ENCODE data around the gene RBBP7. TPM values are rescaled to one million over a fixed set of nuclear protein-coding genes. Genes with fewer than 3 reads are reported as not detected.

Gene RBBP7
- total and polyA plus RNA-seq, 2 of the 8 experiments (the other 6 are each of a cell fraction or from before 2014, with no cell fraction given), result 107 to 138 TPM

GRCh38 chrX:16892504-16893362 is 22.6 kb upstream of the RBBP7 start:
- CTCF ChIA-PET (ENCODE audit: partially characterized antibody), result interaction anchor here (0.9 to 2.9 kb wide), 12 partner anchors 10 to 181 kb away, joined by 3 to 24 read pairs (median 4); no protein-coding TSS in a partner anchor
- Histone ChIP-seq H3K36me3 (ENCODE audit: control insufficient read depth in 2 of 4, insufficient read depth in 4 of 4, low read length in 3 of 4) (no peaks in the 10 kb centered on the region), H3K79me1 (ENCODE audit: low read depth, low read length) (no peaks in the 10 kb centered on the region), H3K23ac (ENCODE audit: insufficient read length) (no peak overlapping the region), H3K4me1 (replicated peaks in 1 of 4; ENCODE audit: control insufficient read depth in 3 of 4, insufficient read depth in 4 of 4, low read length in 3 of 4) (no peaks in the 10 kb centered on the region; a peak in 1 of 7 replicates), H3K23me2 (ENCODE audit: low read depth, low read length) (no peaks in the 10 kb centered on the region), H3K4me3 (ENCODE audit: extremely low read depth in 1 of 4, insufficient read depth in 2 of 4, low read depth in 3 of 4, low read length in 4 of 4) (no peak overlapping the region), H2AK5ac (ENCODE audit: low read depth, low read length) (no peak overlapping the region), H3K4me2 (ENCODE audit: insufficient read depth in 1 of 2, low read depth in 2 of 2, low read length in 2 of 2) (no peak overlapping the region), H3K18ac (ENCODE audit: extremely low read depth, low read length) (no peak overlapping the region), H3K27me3 (replicated peaks in 1 of 4; ENCODE audit: control insufficient read depth in 3 of 4, extremely low read depth in 1 of 4, insufficient read depth in 3 of 4, low read length in 3 of 4) (no peaks in the 10 kb centered on the region), H3K56ac (replicated peaks; ENCODE audit: insufficient read length, low read depth, low read length) (no peak overlapping the region), H3K4ac (replicated peaks; ENCODE audit: insufficient read length, low read depth, low read length) (no peak overlapping the region), H3K14ac (ENCODE audit: insufficient read length) (no peak overlapping the region), H3K27ac (ENCODE audit: low read depth, low read length) (no peak overlapping the region), H2AFZ (ENCODE audit: low read length) (peak overlapping the region; percentile 88; the same call in 1 of the 2 replicates), H4K20me1 (replicated peaks in 1 of 2; ENCODE audit: control insufficient read depth in 1 of 2, insufficient read depth in 2 of 2, low read length in 2 of 2) (no peaks in the 10 kb centered on the region), H3K9me3 (ENCODE audit: insufficient read depth in 2 of 2, low read depth in 1 of 2, low read length in 1 of 2) (no peaks in the 10 kb centered on the region), H2BK12ac (ENCODE audit: low read depth, low read length) (no peak overlapping the region), H2BK5ac (ENCODE audit: low read depth, low read length) (no peak overlapping the region), H2BK20ac (ENCODE audit: low read length) (no peak overlapping the region), H2BK15ac (ENCODE audit: low read length) (no peak overlapping the region), H3K79me2 (ENCODE audit: control insufficient read depth in 1 of 2, insufficient read depth in 2 of 2, low read length in 2 of 2) (no peaks in the 10 kb centered on the region), H4K5ac (ENCODE audit: insufficient read length, low read depth, low read length) (no peak overlapping the region), H4K91ac (replicated peaks; ENCODE audit: insufficient read length, low read length) (no peak overlapping the region), H4K8ac (ENCODE audit: extremely low read depth, insufficient read depth, low read length) (no peak overlapping the region), H2BK120ac (replicated peaks; ENCODE audit: low read depth, low read length) (no peak overlapping the region), H3K9ac (replicated peaks in 1 of 4; ENCODE audit: extremely low read depth in 1 of 4, low read depth in 3 of 4, low read length in 3 of 4) (no peak overlapping the region)
- DNase-seq (ENCODE audit: low read depth in 1 of 2, low spot score in 2 of 2) (peak in 1 of 2 experiments; percentile 62), FAIRE-seq (peak; percentile 98)
- POLR2A ChIA-PET (ENCODE audit: partially characterized antibody), result no interaction called here
- 24% methylated on average over 9 of the region's 9 CpGs; no CpG with 5 or more reads in 1 of the 2 experiments for WGBS, 2 experiments (ENCODE audit: extremely low coverage in 1 of 2, insufficient coverage in 1 of 2, insufficient read length in 1 of 2, insufficient replicate concordance in 2 of 2, low coverage in 1 of 2, low lambda C conversion rate in 2 of 2, missing lambda C conversion rate in 1 of 2)
- TF ChIP-seq E2F6 (IDR thresholded peaks at IDR 0.05), result no peak
- TF ChIP-seq BRCA1 (IDR thresholded peaks at IDR 0.05; ENCODE audit: low read depth, low read length), result no peak
- TF ChIP-seq, protein P1, sequence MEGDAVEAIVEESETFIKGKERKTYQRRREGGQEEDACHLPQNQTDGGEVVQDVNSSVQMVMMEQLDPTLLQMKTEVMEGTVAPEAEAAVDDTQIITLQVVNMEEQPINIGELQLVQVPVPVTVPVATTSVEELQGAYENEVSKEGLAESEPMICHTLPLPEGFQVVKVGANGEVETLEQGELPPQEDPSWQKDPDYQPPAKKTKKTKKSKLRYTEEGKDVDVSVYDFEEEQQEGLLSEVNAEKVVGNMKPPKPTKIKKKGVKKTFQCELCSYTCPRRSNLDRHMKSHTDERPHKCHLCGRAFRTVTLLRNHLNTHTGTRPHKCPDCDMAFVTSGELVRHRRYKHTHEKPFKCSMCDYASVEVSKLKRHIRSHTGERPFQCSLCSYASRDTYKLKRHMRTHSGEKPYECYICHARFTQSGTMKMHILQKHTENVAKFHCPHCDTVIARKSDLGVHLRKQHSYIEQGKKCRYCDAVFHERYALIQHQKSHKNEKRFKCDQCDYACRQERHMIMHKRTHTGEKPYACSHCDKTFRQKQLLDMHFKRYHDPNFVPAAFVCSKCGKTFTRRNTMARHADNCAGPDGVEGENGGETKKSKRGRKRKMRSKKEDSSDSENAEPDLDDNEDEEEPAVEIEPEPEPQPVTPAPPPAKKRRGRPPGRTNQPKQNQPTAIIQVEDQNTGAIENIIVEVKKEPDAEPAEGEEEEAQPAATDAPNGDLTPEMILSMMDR (IDR thresholded peaks at IDR 0.05; ENCODE audit: control extremely low read depth in 1 of 3, insufficient read depth in 1 of 3, low read depth in 1 of 3, low read length in 3 of 3), result peak; percentile 30 to 91 (median 82)
- TF ChIP-seq SP2 (IDR thresholded peaks at IDR 0.05; ENCODE audit: low read length), result no peak
- peak; percentile 58; the same call in 1 of the 2 replicates for TF ChIP-seq MAFK (IDR thresholded peaks at IDR 0.05; ENCODE audit: low read depth, low read length)
- no peak for TF ChIP-seq EP300 (IDR thresholded peaks at IDR 0.05; ENCODE audit: borderline replicate concordance in 1 of 2, low read depth in 2 of 2, low read length in 2 of 2)
- no peak for TF ChIP-seq KDM4A (IDR thresholded peaks at IDR 0.05; ENCODE audit: low read depth, low read length, severe bottlenecking)
- TF ChIP-seq POLR2A (IDR thresholded peaks at IDR 0.05; ENCODE audit: control extremely low read depth in 1 of 2, low read depth in 2 of 2, low read length in 2 of 2), result peak in 1 of 2 experiments; percentile 39; a peak in 1 of 3 replicates

All from H1 (cell line).